HCT116 (cell line): Measurements from ENCODE around the gene FANK1. TPM values are rescaled to one million over a fixed set of nuclear protein-coding genes. Genes with fewer than 3 reads are reported as not detected.

Experiments used
- ATAC-seq: fragments of 200-7000 bp; cut with Tn5 transposase; 2 replicates; pipeline ENCODE4 v1.9.1; 2020; ENCODE audit warnings: mild to moderate bottlenecking, moderate library complexity
- BruUV-seq: library from RNA; stranded (reverse); fragments of 400-500 nt; replicated peaks from 2 replicates; lab custom pipeline; 2021; lab: Mats Ljungman, UMichigan
- CTCF ChIA-PET: fragments of 300-600 bp; sonication (Branson Sonifier 250); formaldehyde crosslinking; loops from one replicate; lab custom pipeline; 2021; ENCODE audit warnings: antibody characterized with exemption; lab: Charles Lee
- POLR2A ChIA-PET: fragments of 300-600, 350-600 bp; sonication (Branson Sonifier 250); formaldehyde crosslinking; loops from one replicate; lab custom pipeline; 2021; ENCODE audit warnings: antibody characterized with exemption; lab: Charles Lee
- RAD21 ChIA-PET, 2 experiments: fragments of 300-600 bp; sonication (Branson Sonifier 250); formaldehyde crosslinking; loops; one replicate each; lab custom pipeline; 2023; ENCODE audit warnings: low total read pairs in 2 of 2; ENCODE audit not compliant: uncharacterized antibody in 2 of 2, unreplicated experiment in 2 of 2, low non-redundant PET in 1 of 2; lab: Charles Lee
- DNase-seq: peaks from one replicate; pipeline ENCODE4 v3.0.0-alpha.2; 2010; ENCODE audit warnings: low read depth, low spot score
- H2AFZ ChIP-seq: fragments of 200-600 bp; shearing (Covaris generic), sonication (generic); 2 replicates; pipeline ENCODE4 v1.6.1; 2017; ENCODE audit warnings: low read depth, mixed run types, mixed read lengths, antibody characterized with exemption, low read length; ENCODE audit not compliant: poor library complexity, severe bottlenecking
- H3K27ac ChIP-seq: 2 replicates; pipeline ENCODE4 v1.5.1; 2012; ENCODE audit warnings: low read depth, low read length
- H3K27me3 ChIP-seq: fragments of 200-600 bp; sonication (generic); 2 replicates; pipeline ENCODE4 v1.6.1; 2016; ENCODE audit warnings: mixed run types, low read length, mixed read lengths; ENCODE audit not compliant: insufficient read depth
- H3K36me3 ChIP-seq, 2 experiments: fragments of 200-500 bp in 1 of 2; fragments of 200-600 bp in 1 of 2; sonication (Bioruptor generic) in 1 of 2; sonication (generic) in 1 of 2; 2 replicates each; pipeline versions ENCODE4 v1.5.1 to v1.6.1; 2014 to 2016; ENCODE audit warnings: low read length in 2 of 2, inconsistent platforms in 1 of 2, mixed read lengths in 1 of 2, mixed run types in 1 of 2; ENCODE audit not compliant: insufficient read depth in 2 of 2, control insufficient read depth in 1 of 2
- H3K4me1 ChIP-seq, 2 experiments: fragments of 200-600 bp in 1 of 2; sonication (generic) in 1 of 2; 2 replicates each; pipeline versions ENCODE4 v1.5.1 to v1.6.1; 2012 to 2017; ENCODE audit warnings: low read length in 2 of 2, inconsistent platforms in 1 of 2, mild to moderate bottlenecking in 1 of 2, mixed read lengths in 1 of 2, mixed run types in 1 of 2, moderate library complexity in 1 of 2; ENCODE audit not compliant: insufficient read depth in 2 of 2, control insufficient read depth in 1 of 2
- H3K4me2 ChIP-seq: fragments of 200-600 bp; sonication (generic); 2 replicates; pipeline ENCODE4 v1.6.1; 2017; ENCODE audit warnings: mixed run types, low read length, mixed read lengths
- H3K4me3 ChIP-seq, 2 experiments: fragments of 200-600 bp in 1 of 2; sonication (generic) in 1 of 2; replicated peaks in 1 of 2; 2 replicates each; pipeline ENCODE4 v1.5.1; 2011 to 2016; ENCODE audit warnings: low read length in 2 of 2, control low read depth in 1 of 2, low read depth in 1 of 2, mild to moderate bottlenecking in 1 of 2, mixed read lengths in 1 of 2, mixed run types in 1 of 2
- H3K79me2 ChIP-seq: fragments of 200-600 bp; sonication (generic); 2 replicates; pipeline ENCODE4 v1.6.1; 2017; ENCODE audit warnings: mild to moderate bottlenecking, mixed run types, low read length, moderate library complexity, mixed read lengths; ENCODE audit not compliant: insufficient read depth
- H3K9ac ChIP-seq: fragments of 200-600 bp; sonication (generic); 2 replicates; pipeline ENCODE4 v1.6.1; 2016; ENCODE audit warnings: low read length, mixed read lengths
- H3K9me2 ChIP-seq: fragments of 200-600 bp; sonication (generic), shearing (Covaris generic); 2 replicates; pipeline ENCODE4 v1.6.1; 2017; ENCODE audit warnings: mixed run types, mild to moderate bottlenecking, moderate library complexity; ENCODE audit not compliant: insufficient read depth
- H3K9me3 ChIP-seq, 2 experiments: fragments of 200-500 bp in 1 of 2; fragments of 200-600 bp in 1 of 2; sonication (Bioruptor generic) in 1 of 2; sonication (generic) in 1 of 2; 2 replicates each; pipeline ENCODE4 v1.6.1; 2014 to 2017; ENCODE audit warnings: low read length in 2 of 2, mixed read lengths in 2 of 2, inconsistent platforms in 1 of 2, low read depth in 1 of 2, mild to moderate bottlenecking in 1 of 2, mixed run types in 1 of 2, moderate library complexity in 1 of 2; ENCODE audit not compliant: control insufficient read depth in 1 of 2, insufficient read depth in 1 of 2
- H4K20me1 ChIP-seq: fragments of 200-600 bp; sonication (generic), shearing (Covaris generic); 2 replicates; pipeline ENCODE4 v1.6.1; 2017; ENCODE audit warnings: mixed run types, mild to moderate bottlenecking, moderate library complexity; ENCODE audit not compliant: insufficient read depth
- CBX3 ChIP-seq: IDR thresholded peaks from 2 replicates; pipeline ENCODE4 v1.6.1; 2012; ENCODE audit warnings: low read depth
- EGR1 ChIP-seq: IDR thresholded peaks from 2 replicates; pipeline ENCODE4 v1.6.1; 2012; ENCODE audit warnings: low read depth
- ELF1 ChIP-seq: IDR thresholded peaks from 2 replicates; pipeline ENCODE4 v1.6.1; 2012; ENCODE audit warnings: low read depth, borderline replicate concordance
- EZH2phosphoT487 ChIP-seq: fragments of 200-600 bp; IDR thresholded peaks from 2 replicates; pipeline ENCODE4 v1.6.1; 2018; ENCODE audit warnings: antibody characterized with exemption, borderline replicate concordance
- JUND ChIP-seq: IDR thresholded peaks from 2 replicates; pipeline ENCODE4 v1.6.1; 2012
- MAX ChIP-seq: IDR thresholded peaks from 2 replicates; pipeline ENCODE4 v1.6.1; 2012
- REST ChIP-seq: IDR thresholded peaks from 2 replicates; pipeline ENCODE4 v1.6.1; 2012; ENCODE audit warnings: low read depth
- SP1 ChIP-seq: IDR thresholded peaks from 2 replicates; pipeline ENCODE4 v1.6.1; 2012; ENCODE audit warnings: low read depth
- SRF ChIP-seq: IDR thresholded peaks from 2 replicates; pipeline ENCODE4 v1.6.1; 2012; ENCODE audit warnings: low read depth
- TCF7L2 ChIP-seq: IDR thresholded peaks from 2 replicates; pipeline ENCODE4 v1.7.0; 2011; ENCODE audit warnings: borderline replicate concordance, inconsistent platforms; ENCODE audit not compliant: insufficient read depth, insufficient read length; ENCODE audit errors: extremely low read depth
- ZBTB33 ChIP-seq: IDR thresholded peaks from 2 replicates; pipeline ENCODE4 v1.6.1; 2011; ENCODE audit warnings: mild to moderate bottlenecking, low read length, moderate library complexity; ENCODE audit not compliant: insufficient replicate concordance; ENCODE audit errors: extremely low read depth
- ZNF274 ChIP-seq: fragments of 200-500 bp; sonication (Bioruptor generic); IDR thresholded peaks from 2 replicates; pipeline ENCODE4 v1.6.1; 2014; ENCODE audit warnings: mild to moderate bottlenecking, low read depth, low read length, inconsistent platforms
- intact Hi-C: fragments of 100-400 bp; cut with micrococcal nuclease; formaldehyde crosslinking; loops from 2 replicates; pipeline ENCODE4 v1.10.0; 2022
- total RNA-seq: library from RNA; stranded (reverse); gene quantifications from one replicate; pipeline ENCODE4 v1.2.1, GENCODE V29; 2021; ENCODE audit not compliant: unreplicated experiment
- TF ChIP-seq, protein P1 (sequence below), 3 experiments: fragments of 200-600 bp in 1 of 3; sonication (generic) in 1 of 3; IDR thresholded peaks in 2 of 3; conservative IDR thresholded peaks in 1 of 3; 2 replicates each; pipeline ENCODE4 v1.5.1; 2012 to 2017; ENCODE audit warnings: low read depth in 2 of 3, low read length in 2 of 3, antibody characterized with exemption in 1 of 3, borderline replicate concordance in 1 of 3, control low read depth in 1 of 3, mild to moderate bottlenecking in 1 of 3, mixed read lengths in 1 of 3, mixed run types in 1 of 3, moderate library complexity in 1 of 3; ENCODE audit not compliant: insufficient read depth in 1 of 3

The FANK1 gene
- total RNA-seq, 1 experiment from 2014 or later: 5.4 TPM

DNA sequence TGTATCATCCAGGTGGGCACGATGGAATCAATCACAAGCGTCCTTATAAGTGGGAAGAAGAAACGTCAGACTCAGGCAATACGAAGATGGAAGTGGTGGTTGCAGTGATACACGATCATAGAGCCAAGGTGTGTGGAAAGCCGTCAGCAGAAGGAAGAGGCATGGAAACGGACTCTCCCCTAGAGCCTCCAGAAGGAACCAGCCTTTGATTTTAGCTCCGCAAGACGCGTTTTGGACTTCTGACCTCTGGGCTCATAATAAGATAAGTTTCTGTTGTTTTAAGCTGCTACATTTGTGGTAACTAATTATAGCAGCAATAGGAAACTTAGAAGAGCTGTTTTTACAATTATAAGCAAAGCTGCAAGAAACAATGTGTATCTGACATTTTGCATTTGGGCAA, 14.8 kb downstream of the FANK1 start:
- Histone ChIP-seq H4K20me1 (no peaks in the 10 kb centered on the region), H3K36me3 (no peaks in the 10 kb centered on the region), H2AFZ (no peak overlapping the region), H3K79me2 (no peaks in the 10 kb centered on the region), H3K27me3 (no peaks in the 10 kb centered on the region), H3K9me2 (no peaks in the 10 kb centered on the region), H3K9ac (no peak overlapping the region), H3K9me3 (no peaks in the 10 kb centered on the region), H3K4me2 (no peak overlapping the region), H3K4me3 (no peak overlapping the region), H3K4me1 (no peaks in the 10 kb centered on the region), H3K27ac (no peak overlapping the region)
- no peak for TF ChIP-seq SRF
- no peak for TF ChIP-seq TCF7L2
- TF ChIP-seq EGR1: no peak
- TF ChIP-seq ELF1: no peak
- TF ChIP-seq CBX3: no peak
- no peak for TF ChIP-seq EZH2phosphoT487
- TF ChIP-seq ZNF274: no peak
- no peak for TF ChIP-seq MAX
- DNase-seq (no peak), ATAC-seq (no peak)
- ChIA-PET CTCF (no interaction called here), RAD21 (no interaction called here), POLR2A (no interaction called here)
- no TSS peak for BruUV-seq
- intact Hi-C loops: no loop called here

- H3K9me3 ChIP-seq: no peaks in the 10 kb centered on the region
- peaks cover 0 to 3% of the 10 kb centered on the region in 2 experiments; a peak in 1 of 4 replicates for H3K4me1 ChIP-seq
- H2AFZ ChIP-seq: no peak overlapping the region
- ATAC-seq (no peak), DNase-seq (no peak)
- no peak overlapping the region for H3K4me3 ChIP-seq
- no TSS peak for BruUV-seq
- H3K9ac ChIP-seq: no peak overlapping the region
- intact Hi-C loops: no loop called here
- H3K79me2 ChIP-seq: no peaks in the 10 kb centered on the region
- H3K27me3 ChIP-seq: no peaks in the 10 kb centered on the region
- no peaks in the 10 kb centered on the region for H3K9me2 ChIP-seq
- no peaks in the 10 kb centered on the region for H3K36me3 ChIP-seq
- CTCF ChIA-PET: no interaction called here
- no peak overlapping the region for H3K4me2 ChIP-seq
- no peaks in the 10 kb centered on the region for H4K20me1 ChIP-seq
- RAD21 ChIA-PET: no interaction called here
- no peak overlapping the region for H3K27ac ChIP-seq
- POLR2A ChIA-PET: no interaction called here
- no peak for TF ChIP-seq SRF
- no peak for TF ChIP-seq TCF7L2
- TF ChIP-seq JUND: no peak
- no peak for TF ChIP-seq SP1
- TF ChIP-seq REST: no peak
- TF ChIP-seq, protein P1, sequence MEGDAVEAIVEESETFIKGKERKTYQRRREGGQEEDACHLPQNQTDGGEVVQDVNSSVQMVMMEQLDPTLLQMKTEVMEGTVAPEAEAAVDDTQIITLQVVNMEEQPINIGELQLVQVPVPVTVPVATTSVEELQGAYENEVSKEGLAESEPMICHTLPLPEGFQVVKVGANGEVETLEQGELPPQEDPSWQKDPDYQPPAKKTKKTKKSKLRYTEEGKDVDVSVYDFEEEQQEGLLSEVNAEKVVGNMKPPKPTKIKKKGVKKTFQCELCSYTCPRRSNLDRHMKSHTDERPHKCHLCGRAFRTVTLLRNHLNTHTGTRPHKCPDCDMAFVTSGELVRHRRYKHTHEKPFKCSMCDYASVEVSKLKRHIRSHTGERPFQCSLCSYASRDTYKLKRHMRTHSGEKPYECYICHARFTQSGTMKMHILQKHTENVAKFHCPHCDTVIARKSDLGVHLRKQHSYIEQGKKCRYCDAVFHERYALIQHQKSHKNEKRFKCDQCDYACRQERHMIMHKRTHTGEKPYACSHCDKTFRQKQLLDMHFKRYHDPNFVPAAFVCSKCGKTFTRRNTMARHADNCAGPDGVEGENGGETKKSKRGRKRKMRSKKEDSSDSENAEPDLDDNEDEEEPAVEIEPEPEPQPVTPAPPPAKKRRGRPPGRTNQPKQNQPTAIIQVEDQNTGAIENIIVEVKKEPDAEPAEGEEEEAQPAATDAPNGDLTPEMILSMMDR (IDR thresholded peaks at IDR 0.05 in 2 of 3, conservative IDR thresholded peaks at IDR 0.05 in 1 of 3; ENCODE audit: borderline replicate concordance in 1 of 3, insufficient read depth in 1 of 3, low read depth in 2 of 3, low read length in 2 of 3): no peak
- no peak for TF ChIP-seq ZBTB33
These were observed 15.6 kb downstream of the FANK1 start for GRCh38 chr10:125911990-125912389.
